M059J (cell line): ENCODE results near the gene C1QL4. TPM values are rescaled to one million over a fixed set of nuclear protein-coding genes. Genes with fewer than 3 reads are reported as not detected.

ENCODE experiments used
- total RNA-seq: library from RNA; depleted of rRNA; stranded (reverse); fragments of >200 nt; shearing (Covaris generic); gene quantifications from 2 replicates; pipeline ENCODE4 v1.2.3, GENCODE V29; 2014; rRNA removed

C1QL4 gene
- total RNA-seq, 1 experiment from 2014 or later = 0.39 TPM

Other genes starting within 250 kb of the C1QL4 start
- gene DHH, start 242.4 kb downstream of the C1QL4 start, total RNA-seq = not detected in 2 replicates
- gene LMBR1L, start 226.3 kb downstream of the C1QL4 start, total RNA-seq = 11.7 and 14.7 TPM in 2 replicates
- gene TUBA1B, start 205.8 kb downstream of the C1QL4 start, total RNA-seq = 3,492 and 4,068 TPM in 2 replicates
- 415 and 467 TPM in 2 replicates for gene TUBA1A, start 148.1 kb downstream of the C1QL4 start, total RNA-seq
- gene TUBA1C, start 72.1 kb downstream of the C1QL4 start, total RNA-seq = 1,117 and 1,179 TPM in 2 replicates
- gene PRPH, start 42.0 kb downstream of the C1QL4 start, total RNA-seq = 0.12 TPM in 1 of 2 replicates, not detected in the other
- gene TROAP, start 13.9 kb downstream of the C1QL4 start, total RNA-seq = 31.3 and 47.4 TPM in 2 replicates
- gene DNAJC22, start 9.7 kb upstream of the C1QL4 start, total RNA-seq = 8.2 and 12.3 TPM in 2 replicates
- gene SPATS2, start 30.3 kb upstream of the C1QL4 start, total RNA-seq = 12.3 and 29.9 TPM in 2 replicates
- gene KCNH3, start 201.8 kb upstream of the C1QL4 start, total RNA-seq = 0.05 TPM in 1 of 2 replicates, not detected in the other
- 58.1 and 62.6 TPM in 2 replicates for gene MCRS1, start 231.0 kb upstream of the C1QL4 start, total RNA-seq